ENCODE results near the gene TBC1D5. TPM values are rescaled to one million over a fixed set of nuclear protein-coding genes. Genes with fewer than 3 reads are reported as not detected.

TBC1D5 gene
- total RNA-seq, 4 donors from 2014 or later = 51.9 to 66.8 (median 60.1) TPM

DNA sequence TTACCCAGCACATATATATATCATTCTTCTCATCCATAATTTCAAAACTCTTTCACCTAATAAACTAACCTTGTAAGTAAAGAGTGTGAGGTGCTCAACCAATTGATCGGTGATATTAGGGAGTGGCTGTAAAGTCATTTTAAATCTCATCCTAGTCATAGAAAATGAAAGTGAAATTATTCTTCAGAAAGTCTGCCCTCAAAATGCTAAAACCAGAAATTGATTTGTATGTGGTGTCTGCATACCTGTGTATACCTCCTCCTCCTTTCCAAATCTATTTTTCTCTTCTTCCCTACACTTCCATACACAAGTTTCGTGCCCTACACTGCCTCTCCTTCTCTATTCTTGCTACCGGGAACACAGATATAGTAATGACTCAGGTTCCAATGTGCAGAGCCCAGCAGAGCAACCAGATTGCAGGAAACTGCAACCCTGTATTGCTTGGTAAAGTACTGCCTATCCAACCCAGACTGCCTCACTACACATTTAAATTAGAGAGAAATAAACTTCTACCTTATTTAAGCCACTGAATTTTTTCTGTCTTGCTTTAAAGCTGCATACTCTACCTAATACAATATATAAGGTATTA lies 7.4 kb upstream of the TBC1D5 start:
- no peak overlapping the region for H3K4me3 ChIP-seq (ENCODE audit: low read depth, poor library complexity, severe bottlenecking)
- TF ChIP-seq POLR2A (IDR thresholded peaks at IDR 0.05) = no peak
- TF ChIP-seq, protein P1, sequence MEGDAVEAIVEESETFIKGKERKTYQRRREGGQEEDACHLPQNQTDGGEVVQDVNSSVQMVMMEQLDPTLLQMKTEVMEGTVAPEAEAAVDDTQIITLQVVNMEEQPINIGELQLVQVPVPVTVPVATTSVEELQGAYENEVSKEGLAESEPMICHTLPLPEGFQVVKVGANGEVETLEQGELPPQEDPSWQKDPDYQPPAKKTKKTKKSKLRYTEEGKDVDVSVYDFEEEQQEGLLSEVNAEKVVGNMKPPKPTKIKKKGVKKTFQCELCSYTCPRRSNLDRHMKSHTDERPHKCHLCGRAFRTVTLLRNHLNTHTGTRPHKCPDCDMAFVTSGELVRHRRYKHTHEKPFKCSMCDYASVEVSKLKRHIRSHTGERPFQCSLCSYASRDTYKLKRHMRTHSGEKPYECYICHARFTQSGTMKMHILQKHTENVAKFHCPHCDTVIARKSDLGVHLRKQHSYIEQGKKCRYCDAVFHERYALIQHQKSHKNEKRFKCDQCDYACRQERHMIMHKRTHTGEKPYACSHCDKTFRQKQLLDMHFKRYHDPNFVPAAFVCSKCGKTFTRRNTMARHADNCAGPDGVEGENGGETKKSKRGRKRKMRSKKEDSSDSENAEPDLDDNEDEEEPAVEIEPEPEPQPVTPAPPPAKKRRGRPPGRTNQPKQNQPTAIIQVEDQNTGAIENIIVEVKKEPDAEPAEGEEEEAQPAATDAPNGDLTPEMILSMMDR (IDR thresholded peaks at IDR 0.05) = no peak
- 35 to 42% methylated on average over 3 of the region's 3 CpGs for WGBS, 2 donors
- no peak for DNase-seq (ENCODE audit: low spot score in 2 of 2)
- intact Hi-C loops (cut with DNase I; ENCODE audit: low total_unique reads) = no loop called here

DNA sequence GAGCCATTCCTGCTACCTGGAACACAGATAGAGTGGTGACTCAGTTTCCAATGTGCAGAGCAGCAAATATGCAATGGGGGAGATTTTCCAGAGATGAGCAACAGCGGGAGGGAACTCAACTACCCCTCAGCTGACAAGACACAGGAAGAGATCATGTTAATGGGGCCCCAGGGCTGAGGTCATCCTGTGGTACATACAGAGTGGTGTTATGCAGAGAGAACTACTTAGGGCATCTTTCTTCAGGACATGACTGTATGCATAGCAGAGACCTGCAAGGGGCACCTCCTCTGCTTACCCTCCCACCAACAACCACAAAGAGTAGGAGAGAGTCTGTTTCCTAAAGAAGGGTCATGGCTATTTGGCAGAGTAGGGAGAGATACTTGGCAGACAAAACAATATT lies 6.8 kb upstream of the TBC1D5 start:
- H3K4me3 ChIP-seq (ENCODE audit: low read depth, poor library complexity, severe bottlenecking) = no peak overlapping the region
- TF ChIP-seq, protein P1 (IDR thresholded peaks at IDR 0.05) = no peak
- TF ChIP-seq POLR2A (IDR thresholded peaks at IDR 0.05) = no peak
- 88 to 91% methylated on average over 1 of the region's 1 CpG for WGBS, 2 donors
- no peak for DNase-seq (ENCODE audit: low spot score in 2 of 2)
- intact Hi-C loops (cut with DNase I; ENCODE audit: low total_unique reads) = no loop called here

DNA sequence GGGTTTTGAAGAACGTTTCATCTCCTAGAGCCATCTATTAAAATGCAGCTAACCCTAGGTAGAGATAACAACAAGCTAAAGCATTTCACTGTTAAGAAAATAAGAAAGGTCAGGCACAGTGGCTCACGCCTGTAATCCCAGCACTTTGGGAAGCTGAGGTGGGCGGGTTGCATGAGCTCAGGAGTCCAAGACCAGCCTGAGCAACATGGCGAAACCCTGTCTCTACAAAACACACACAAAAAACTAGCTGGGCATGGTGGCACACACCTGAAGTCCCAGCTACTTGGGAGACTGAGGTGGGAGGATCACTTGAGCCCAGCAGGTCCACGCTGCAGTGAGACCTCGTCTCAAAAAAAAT lies 5.4 kb upstream of the TBC1D5 start:
- DNase-seq (ENCODE audit: low spot score in 2 of 2) = no peak
- WGBS, 2 donors = 80 to 84% methylated on average over 6 of the region's 6 CpGs
- no peak overlapping the region for H3K4me3 ChIP-seq (ENCODE audit: low read depth, poor library complexity, severe bottlenecking)
- TF ChIP-seq, protein P1 (IDR thresholded peaks at IDR 0.05) = no peak
- TF ChIP-seq POLR2A (IDR thresholded peaks at IDR 0.05) = no peak
- intact Hi-C loops (cut with DNase I; ENCODE audit: low total_unique reads) = no loop called here

DNA sequence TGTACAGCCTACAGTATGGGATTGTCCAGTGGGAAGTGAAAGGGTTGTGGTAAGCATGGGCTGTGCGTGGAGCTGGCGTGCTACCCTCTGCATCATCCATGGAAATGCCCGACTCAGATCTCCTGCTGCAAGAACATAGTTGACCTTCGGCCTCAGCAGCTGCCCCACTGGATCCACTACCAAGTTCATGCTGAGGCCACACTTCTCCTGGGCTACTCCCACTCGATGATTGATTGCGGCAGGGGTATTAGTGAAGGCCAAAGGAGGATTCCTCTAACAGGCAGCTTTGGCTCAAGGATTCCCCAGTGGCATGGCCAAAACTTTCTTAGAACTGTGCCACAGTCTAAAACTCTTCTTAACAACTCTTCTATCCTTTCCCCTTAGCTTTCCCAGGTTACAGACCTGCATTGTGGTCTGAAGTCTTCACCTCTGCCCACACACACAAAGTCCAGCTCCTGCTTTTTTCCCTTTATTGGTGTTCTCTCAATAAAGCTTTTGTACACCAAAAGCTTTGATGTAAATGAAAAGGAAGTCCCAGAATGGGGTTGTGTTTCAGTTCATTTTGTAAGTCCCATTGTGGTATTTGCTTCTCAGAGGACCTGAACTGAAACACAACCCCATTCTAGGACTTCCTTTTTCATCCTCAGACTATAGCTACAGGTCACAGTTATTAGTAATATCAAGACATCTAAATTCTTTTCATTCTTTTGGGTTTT lies 4.9 kb upstream of the TBC1D5 start:
- no peak for DNase-seq (ENCODE audit: low spot score in 2 of 2)
- no peak overlapping the region for H3K4me3 ChIP-seq (ENCODE audit: low read depth, poor library complexity, severe bottlenecking)
- TF ChIP-seq, protein P1 (IDR thresholded peaks at IDR 0.05) = no peak
- TF ChIP-seq POLR2A (IDR thresholded peaks at IDR 0.05) = no peak
- intact Hi-C loops (cut with DNase I; ENCODE audit: low total_unique reads) = no loop called here
- 86 to 87% methylated on average over 6 of the region's 6 CpGs for WGBS, 2 donors

DNA sequence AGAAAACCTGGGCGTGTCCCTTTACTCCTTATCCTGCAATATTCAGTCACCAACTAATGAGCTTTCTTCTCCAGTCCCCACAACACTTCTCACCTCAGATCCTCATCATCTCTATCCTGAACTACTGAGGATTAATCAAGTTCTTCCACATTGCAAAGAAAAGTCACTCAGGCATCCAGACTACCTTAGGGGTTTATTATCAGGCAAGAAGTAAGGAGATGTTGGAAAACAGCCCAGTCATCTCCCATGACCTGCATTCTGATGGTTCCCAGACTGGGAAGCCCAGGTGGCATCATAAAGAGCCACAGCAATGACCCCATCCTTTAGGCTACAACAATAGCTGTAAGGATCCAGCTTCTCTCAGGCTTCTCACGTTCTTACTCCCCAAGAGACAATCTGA lies 3.5 kb upstream of the TBC1D5 start:
- intact Hi-C loops (cut with DNase I; ENCODE audit: low total_unique reads) = no loop called here

More for the DNA sequence above, 3.5 kb upstream of the TBC1D5 start:
- no peak overlapping the region for H3K4me3 ChIP-seq (ENCODE audit: low read depth, poor library complexity, severe bottlenecking)
- WGBS, 2 donors = 39 to 45% methylated on average over 2 of the region's 2 CpGs
- no peak for DNase-seq (ENCODE audit: low spot score in 2 of 2)
- no peak for TF ChIP-seq POLR2A (IDR thresholded peaks at IDR 0.05)
- TF ChIP-seq, protein P1 (IDR thresholded peaks at IDR 0.05) = no peak
